CD14-positive monocyte (primary cell): ENCODE data around the gene SLC32A1. TPM values are rescaled to one million over a fixed set of nuclear protein-coding genes. Genes with fewer than 3 reads are reported as not detected.

Source experiments
- DNase-seq, 3 donors: peaks; one replicate each; pipeline ENCODE4 v3.0.0-alpha.2; 2011 to 2022
- H2AFZ ChIP-seq: 2 replicates; pipeline ENCODE4 v1.6.0; 2012; ENCODE audit warnings: mild to moderate bottlenecking, low read depth, low read length, inconsistent platforms; ENCODE audit not compliant: insufficient read depth, poor library complexity, severe bottlenecking
- H3K27ac ChIP-seq, 2 donors: 1 replicate in 1 of 2; 2 replicates in 1 of 2; pipeline ENCODE4 v1.5.1; 2012 to 2013; ENCODE audit warnings: low read length in 2 of 2, control low read depth in 1 of 2, inconsistent platforms in 1 of 2, low read depth in 1 of 2, mild to moderate bottlenecking in 1 of 2
- H3K27me3 ChIP-seq, 2 donors: one replicate each; pipeline versions ENCODE4 v1.6.0 to v1.6.1; 2011 to 2013; ENCODE audit warnings: low read length in 2 of 2; ENCODE audit not compliant: control insufficient read depth in 2 of 2, insufficient read depth in 2 of 2
- H3K36me3 ChIP-seq, 2 donors: replicated peaks in 1 of 2; 1 replicate in 1 of 2; 2 replicates in 1 of 2; pipeline versions ENCODE4 v1.5.1 to v1.6.1; 2012 to 2013; ENCODE audit warnings: low read length in 2 of 2, control low read depth in 1 of 2, inconsistent platforms in 1 of 2, mild to moderate bottlenecking in 1 of 2; ENCODE audit not compliant: insufficient read depth in 2 of 2, control insufficient read depth in 1 of 2
- H3K4me1 ChIP-seq, 2 donors: 1 replicate in 1 of 2; 2 replicates in 1 of 2; pipeline versions ENCODE4 v1.5.1 to v1.6.1; 2012 to 2013; ENCODE audit warnings: low read length in 2 of 2, control low read depth in 1 of 2, inconsistent platforms in 1 of 2, mild to moderate bottlenecking in 1 of 2, moderate library complexity in 1 of 2; ENCODE audit not compliant: insufficient read depth in 2 of 2, control insufficient read depth in 1 of 2
- H3K4me2 ChIP-seq: replicated peaks from 2 replicates; pipeline ENCODE3; 2012; ENCODE audit warnings: low read length, moderate library complexity, mild to moderate bottlenecking; ENCODE audit not compliant: poor library complexity, severe bottlenecking; ENCODE audit errors: extremely low read depth
- H3K4me3 ChIP-seq, 3 experiments: fragments of 200-600 bp in 1 of 3; sonication (generic) in 1 of 3; replicated peaks in 1 of 3; 1 replicate in 2 of 3; 2 replicates in 1 of 3; pipeline ENCODE4 v1.5.1; 2011 to 2013; ENCODE audit warnings: low read length in 3 of 3, mild to moderate bottlenecking in 3 of 3, control low read depth in 2 of 3, low read depth in 2 of 3, inconsistent platforms in 1 of 3, moderate library complexity in 1 of 3
- H3K79me2 ChIP-seq: 2 replicates; pipeline ENCODE4 v1.6.0; 2012; ENCODE audit warnings: mild to moderate bottlenecking, control low read depth, inconsistent platforms, low read length, moderate library complexity; ENCODE audit not compliant: insufficient read depth
- H3K9ac ChIP-seq: 2 replicates; pipeline ENCODE4 v1.6.0; 2017; ENCODE audit warnings: low read length, mild to moderate bottlenecking; ENCODE audit not compliant: insufficient read depth, poor library complexity, severe bottlenecking
- H3K9me3 ChIP-seq, 2 donors: replicated peaks in 1 of 2; 1 replicate in 1 of 2; 2 replicates in 1 of 2; pipeline versions ENCODE4 v1.5.1 to v1.6.1; 2012 to 2013; ENCODE audit warnings: low read length in 2 of 2, control low read depth in 1 of 2; ENCODE audit not compliant: control insufficient read depth in 1 of 2, insufficient read depth in 1 of 2
- H4K20me1 ChIP-seq: 2 replicates; pipeline ENCODE4 v1.6.0; 2012; ENCODE audit warnings: mild to moderate bottlenecking, low read length, control low read depth, moderate library complexity; ENCODE audit not compliant: insufficient read depth
- H3K27ac Mint-ChIP-seq, 7 donors: one replicate each; pipeline ENCODE4 v1.8.0; 2020; ENCODE audit warnings: mild to moderate bottlenecking in 7 of 7, mixed read lengths in 7 of 7, moderate library complexity in 6 of 7, inconsistent platforms in 2 of 7
- H3K27me3 Mint-ChIP-seq, 3 donors: one replicate each; pipeline ENCODE4 v1.8.0; 2021 to 2022; ENCODE audit warnings: low read depth in 3 of 3, mild to moderate bottlenecking in 3 of 3, mixed read lengths in 3 of 3, moderate library complexity in 3 of 3, inconsistent platforms in 1 of 3
- H3K36me3 Mint-ChIP-seq, 2 donors: one replicate each; pipeline ENCODE4 v1.8.0; 2020; ENCODE audit warnings: mixed read lengths in 2 of 2, inconsistent platforms in 1 of 2, mild to moderate bottlenecking in 1 of 2
- H3K4me1 Mint-ChIP-seq: one replicate; pipeline ENCODE4 v1.8.0; 2020; ENCODE audit warnings: mild to moderate bottlenecking, mixed read lengths
- H3K4me3 Mint-ChIP-seq, 2 donors: one replicate each; pipeline ENCODE4 v1.8.0; 2020; ENCODE audit warnings: mild to moderate bottlenecking in 2 of 2, mixed read lengths in 2 of 2, moderate library complexity in 1 of 2
- H3K9me3 Mint-ChIP-seq, 7 donors: one replicate each; pipeline ENCODE4 v1.8.0; 2020 to 2022; ENCODE audit warnings: mixed read lengths in 7 of 7, mild to moderate bottlenecking in 6 of 7, moderate library complexity in 6 of 7, inconsistent platforms in 2 of 7
- WGBS: methylation state at CpG from one replicate; pipeline ENCODE4 v1.1.5; 2013; ENCODE audit warnings: missing lambda C conversion rate; ENCODE audit not compliant: insufficient coverage; 5-methylcytosine and 5-hydroxymethylcytosine counted together
- intact Hi-C, 2 donors: fragments of 100-400 bp; cut with micrococcal nuclease; formaldehyde crosslinking; loops; one replicate each; pipeline versions ENCODE4 v1.15.0 to v1.15.1; 2023
- polyA plus RNA-seq, 3 donors: library from polyadenylated mRNA; depleted of rRNA in 1 of 3; unstranded in 2 of 3; stranded (reverse) in 1 of 3; fragments of 300-500 nt in 2 of 3; fragments of >200 nt in 1 of 3; fragmentation: Illumina TruSeq in 2 of 3; gene quantifications; 1 replicate in 2 of 3; 2 replicates in 1 of 3; pipeline ENCODE4 v1.2.3, GENCODE V29; 2012 to 2021
- TF ChIP-seq, protein P1 (sequence below): fragments of 200-600 bp; IDR thresholded peaks from one replicate; pipeline ENCODE4 v1.8.0; 2022; ENCODE audit warnings: antibody characterized with exemption, mild to moderate bottlenecking

Gene SLC32A1
- polyA plus RNA-seq, 3 donors: not detected

DNA sequence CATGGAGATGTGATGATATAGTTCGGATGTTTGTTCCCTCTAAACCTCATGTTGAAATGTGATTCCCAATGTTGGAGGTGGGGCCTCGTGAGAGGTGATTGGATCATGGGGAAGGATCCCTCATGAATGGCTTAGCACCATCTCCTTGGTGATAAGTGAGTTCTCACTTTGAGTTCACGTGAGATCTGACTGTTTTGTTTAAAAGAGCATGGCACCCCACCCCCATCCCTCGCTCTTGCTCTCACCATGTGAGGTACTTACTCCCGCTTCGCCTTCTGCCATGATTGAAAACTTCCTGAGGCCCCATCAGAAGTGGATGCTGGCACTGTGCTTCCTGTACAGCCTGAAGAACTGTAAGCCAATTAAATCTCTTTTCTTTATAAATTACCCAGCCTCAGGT lies 10.9 kb downstream of the SLC32A1 start:
- 44% methylated on average over 4 of the region's 6 CpGs for WGBS
- no peak for DNase-seq
- peaks cover 0 to 7% of the 10 kb centered on the region in 2 donors for H3K9me3 ChIP-seq
- H3K9ac ChIP-seq: no peak overlapping the region
- H3K4me3 Mint-ChIP-seq: peak overlapping the region in 1 of 2 donors; percentile 65
- H2AFZ ChIP-seq: no peak overlapping the region
- peaks cover 13% of the 10 kb centered on the region for H3K4me1 Mint-ChIP-seq
- no peaks in the 10 kb centered on the region for H3K79me2 ChIP-seq
- no peak overlapping the region for H3K27ac Mint-ChIP-seq
- H3K4me1 ChIP-seq: peaks cover 8 to 12% of the 10 kb centered on the region in 2 donors
- no peak overlapping the region for H3K27ac ChIP-seq
- H3K36me3 Mint-ChIP-seq: peaks cover 3% of the 10 kb centered on the region in 2 donors
- H3K27me3 Mint-ChIP-seq: peaks cover 76 to 86% (median 84%) of the 10 kb centered on the region in 3 donors
- TF ChIP-seq, protein P1, sequence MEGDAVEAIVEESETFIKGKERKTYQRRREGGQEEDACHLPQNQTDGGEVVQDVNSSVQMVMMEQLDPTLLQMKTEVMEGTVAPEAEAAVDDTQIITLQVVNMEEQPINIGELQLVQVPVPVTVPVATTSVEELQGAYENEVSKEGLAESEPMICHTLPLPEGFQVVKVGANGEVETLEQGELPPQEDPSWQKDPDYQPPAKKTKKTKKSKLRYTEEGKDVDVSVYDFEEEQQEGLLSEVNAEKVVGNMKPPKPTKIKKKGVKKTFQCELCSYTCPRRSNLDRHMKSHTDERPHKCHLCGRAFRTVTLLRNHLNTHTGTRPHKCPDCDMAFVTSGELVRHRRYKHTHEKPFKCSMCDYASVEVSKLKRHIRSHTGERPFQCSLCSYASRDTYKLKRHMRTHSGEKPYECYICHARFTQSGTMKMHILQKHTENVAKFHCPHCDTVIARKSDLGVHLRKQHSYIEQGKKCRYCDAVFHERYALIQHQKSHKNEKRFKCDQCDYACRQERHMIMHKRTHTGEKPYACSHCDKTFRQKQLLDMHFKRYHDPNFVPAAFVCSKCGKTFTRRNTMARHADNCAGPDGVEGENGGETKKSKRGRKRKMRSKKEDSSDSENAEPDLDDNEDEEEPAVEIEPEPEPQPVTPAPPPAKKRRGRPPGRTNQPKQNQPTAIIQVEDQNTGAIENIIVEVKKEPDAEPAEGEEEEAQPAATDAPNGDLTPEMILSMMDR: no peak
- intact Hi-C loops: no loop called here
- H3K27me3 ChIP-seq: peaks cover 46 to 68% of the 10 kb centered on the region in 2 donors
- peaks cover 0 to 10% (median 3%) of the 10 kb centered on the region in 7 donors for H3K9me3 Mint-ChIP-seq
- H4K20me1 ChIP-seq: no peaks in the 10 kb centered on the region
- no peaks in the 10 kb centered on the region for H3K36me3 ChIP-seq
- H3K4me3 ChIP-seq: no peak overlapping the region
- no peak overlapping the region for H3K4me2 ChIP-seq

- H3K4me1 Mint-ChIP-seq: no peaks in the 10 kb centered on the region
- no peak for DNase-seq
- no peak overlapping the region for H3K27ac Mint-ChIP-seq
- H3K9me3 Mint-ChIP-seq: no peaks in the 10 kb centered on the region
- H3K4me3 ChIP-seq: no peak overlapping the region
- H3K27me3 Mint-ChIP-seq: peaks cover 61 to 83% (median 70%) of the 10 kb centered on the region in 3 donors
- H3K4me2 ChIP-seq: no peak overlapping the region
- H2AFZ ChIP-seq: no peak overlapping the region
- H4K20me1 ChIP-seq: no peaks in the 10 kb centered on the region
- intact Hi-C loops: no loop called here
- no peaks in the 10 kb centered on the region for H3K9me3 ChIP-seq
- no peaks in the 10 kb centered on the region for H3K4me1 ChIP-seq
- WGBS: no CpG with 5 or more reads among the region's 1 CpG
- TF ChIP-seq, protein P1: no peak
- no peak overlapping the region for H3K27ac ChIP-seq
- peaks cover 38 to 58% of the 10 kb centered on the region in 2 donors for H3K27me3 ChIP-seq
- H3K36me3 ChIP-seq: no peaks in the 10 kb centered on the region
- H3K9ac ChIP-seq: no peak overlapping the region
- no peak overlapping the region for H3K4me3 Mint-ChIP-seq
- no peaks in the 10 kb centered on the region for H3K36me3 Mint-ChIP-seq
- H3K79me2 ChIP-seq: no peaks in the 10 kb centered on the region
Measured at GRCh38 chr20:38737887-38738286, 13.6 kb downstream of the SLC32A1 start.
